Spinal cord (tissue), 10 donors: ENCODE results near the gene OLFM3. TPM values are rescaled to one million over a fixed set of nuclear protein-coding genes. Genes with fewer than 3 reads are reported as not detected.

Experiments used
- DNase-seq, 6 donors: peaks; one replicate each; pipeline versions ENCODE4 v3.0.0 to v3.0.0-alpha.2; 2013 to 2015; ENCODE audit warnings: low spot score in 6 of 6, low read depth in 4 of 6
- H3K27ac ChIP-seq: one replicate; pipeline ENCODE4 v1.5.1; 2013; ENCODE audit warnings: low read depth, low read length, control low read depth
- H3K27me3 ChIP-seq: one replicate; pipeline ENCODE4 v1.6.1; 2013; ENCODE audit warnings: low read length; ENCODE audit not compliant: control insufficient read depth, insufficient read depth
- H3K36me3 ChIP-seq: one replicate; pipeline ENCODE4 v1.6.1; 2013; ENCODE audit warnings: low read length; ENCODE audit not compliant: control insufficient read depth, insufficient read depth
- H3K4me1 ChIP-seq: one replicate; pipeline ENCODE4 v1.6.1; 2013; ENCODE audit warnings: low read length; ENCODE audit not compliant: control insufficient read depth, insufficient read depth
- H3K4me3 ChIP-seq: one replicate; pipeline ENCODE4 v1.5.1; 2013; ENCODE audit warnings: low read depth, low read length, control low read depth
- H3K9me3 ChIP-seq: one replicate; pipeline ENCODE4 v1.6.1; 2013; ENCODE audit warnings: low read length; ENCODE audit not compliant: control insufficient read depth, insufficient read depth
- WGBS: methylation state at CpG from one replicate; pipeline ENCODE4 v1.1.5; 2013; ENCODE audit warnings: missing lambda C conversion rate; ENCODE audit not compliant: insufficient coverage; 5-methylcytosine and 5-hydroxymethylcytosine counted together
- polyA plus RNA-seq, 2 donors: library from polyadenylated mRNA; unstranded; fragments of 120-200 nt; gene quantifications; one replicate each; pipeline ENCODE4 v1.2.1, GENCODE V29; 2013; ENCODE audit not compliant: insufficient read length in 2 of 2
- total RNA-seq, 2 donors: library from RNA; depleted of rRNA in 1 of 2; stranded (reverse); fragments of 120-200 nt in 1 of 2; fragments of >200 nt in 1 of 2; gene quantifications; one replicate each; pipeline versions ENCODE4 v1.2.3 to v1.2.4, GENCODE V29; 2013 to 2014
- donor health status: healthy.

Gene OLFM3
- total and polyA plus RNA-seq, 4 donors, result 11.1 to 62.9 (median 31.5) TPM

DNA sequence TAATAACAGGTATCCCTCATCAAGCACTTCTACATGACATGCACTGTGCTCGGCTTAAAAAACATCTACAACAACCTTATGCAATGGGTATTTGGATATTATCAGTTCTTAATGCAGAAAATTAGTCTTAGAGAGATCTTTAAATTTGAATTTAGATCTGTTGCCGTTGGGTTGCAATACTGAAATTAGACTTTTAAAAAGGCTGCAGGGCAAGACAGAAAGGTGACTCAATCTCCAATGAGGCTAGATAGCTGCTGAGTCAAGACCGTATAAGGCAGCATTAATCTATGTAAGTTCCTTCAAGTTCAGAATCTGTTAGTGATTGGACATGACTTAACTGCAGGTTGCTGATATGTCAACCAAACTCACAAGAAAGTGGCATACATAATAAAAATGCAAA lies 37.3 kb downstream of the OLFM3 start:
- no peak overlapping the region for H3K4me3 ChIP-seq
- 100% methylated on average over 2 of the region's 3 CpGs for WGBS

GRCh38 chr1:101957771-101958170 lies 39.0 kb downstream of the OLFM3 start:
- no peaks in the 10 kb centered on the region for H3K4me1 ChIP-seq
- H3K27me3 ChIP-seq, result no peaks in the 10 kb centered on the region
- DNase-seq, result peak in 1 of 6 donors; percentile 16
- H3K36me3 ChIP-seq, result no peaks in the 10 kb centered on the region
- no peak overlapping the region for H3K4me3 ChIP-seq
- H3K9me3 ChIP-seq, result no peaks in the 10 kb centered on the region
- H3K27ac ChIP-seq, result no peak overlapping the region

More for the DNA sequence above, 37.3 kb downstream of the OLFM3 start:
- H3K4me1 ChIP-seq, result no peaks in the 10 kb centered on the region
- H3K36me3 ChIP-seq, result no peaks in the 10 kb centered on the region
- no peak overlapping the region for H3K27ac ChIP-seq
- DNase-seq, result no peak
- H3K9me3 ChIP-seq, result no peaks in the 10 kb centered on the region
- H3K27me3 ChIP-seq, result no peaks in the 10 kb centered on the region

GRCh38 chr1:101953623-101954022 lies 43.1 kb downstream of the OLFM3 start:
- no peak overlapping the region for H3K27ac ChIP-seq
- no peaks in the 10 kb centered on the region for H3K4me1 ChIP-seq
- H3K4me3 ChIP-seq, result no peak overlapping the region
- H3K9me3 ChIP-seq, result no peaks in the 10 kb centered on the region
- no peaks in the 10 kb centered on the region for H3K36me3 ChIP-seq
- H3K27me3 ChIP-seq, result no peaks in the 10 kb centered on the region
- no CpG with 5 or more reads among the region's 1 CpG for WGBS
- no peak for DNase-seq

DNA sequence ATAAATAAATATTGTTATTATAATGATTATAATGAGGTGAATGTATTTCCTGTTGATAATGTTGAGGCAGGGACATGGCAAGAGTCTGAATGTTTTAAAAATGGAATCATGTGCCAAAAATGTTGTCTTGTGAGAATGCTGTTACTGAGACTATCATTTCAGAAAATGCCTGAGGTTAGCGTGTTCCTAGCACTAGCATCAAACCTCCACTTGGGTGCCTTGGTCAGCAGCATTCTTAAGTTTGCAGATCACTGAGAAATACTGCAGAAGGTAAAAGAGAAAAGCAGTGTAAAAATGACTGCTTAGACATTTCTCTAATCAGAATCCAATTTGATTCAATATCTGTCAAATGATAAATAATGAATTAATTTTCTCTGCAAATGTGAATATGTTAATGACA lies 50.8 kb downstream of the OLFM3 start:
- no peaks in the 10 kb centered on the region for H3K36me3 ChIP-seq
- H3K27me3 ChIP-seq, result no peaks in the 10 kb centered on the region
- 100% methylated on average over 1 of the region's 1 CpG for WGBS
- no peaks in the 10 kb centered on the region for H3K9me3 ChIP-seq
- no peak for DNase-seq
- H3K4me1 ChIP-seq, result no peaks in the 10 kb centered on the region
- H3K27ac ChIP-seq, result no peak overlapping the region
- no peak overlapping the region for H3K4me3 ChIP-seq

- 80% methylated on average over 1 of the region's 3 CpGs for WGBS
- DNase-seq, result no peak
- no peaks in the 10 kb centered on the region for H3K4me1 ChIP-seq
- no peaks in the 10 kb centered on the region for H3K36me3 ChIP-seq
- no peaks in the 10 kb centered on the region for H3K9me3 ChIP-seq
- H3K27ac ChIP-seq, result no peak overlapping the region
- no peaks in the 10 kb centered on the region for H3K27me3 ChIP-seq
- no peak overlapping the region for H3K4me3 ChIP-seq
Observed at GRCh38 chr1:101943237-101943636, 53.5 kb downstream of the OLFM3 start.

GRCh38 chr1:101942516-101943193 lies 54.1 kb downstream of the OLFM3 start:
- Histone ChIP-seq H3K36me3 (no peaks in the 10 kb centered on the region), H3K4me1 (no peaks in the 10 kb centered on the region), H3K27me3 (no peaks in the 10 kb centered on the region), H3K4me3 (no peak overlapping the region), H3K27ac (no peak overlapping the region), H3K9me3 (no peaks in the 10 kb centered on the region)
- no CpG with 5 or more reads among the region's 3 CpGs for WGBS
- DNase-seq, result no peak

- H3K4me1 ChIP-seq, result no peaks in the 10 kb centered on the region
- DNase-seq, result peak in 1 of 6 donors; percentile 41
- H3K4me3 ChIP-seq, result no peak overlapping the region
- no peak overlapping the region for H3K27ac ChIP-seq
- no peaks in the 10 kb centered on the region for H3K36me3 ChIP-seq
- no peaks in the 10 kb centered on the region for H3K9me3 ChIP-seq
- H3K27me3 ChIP-seq, result no peaks in the 10 kb centered on the region
- no CpG with 5 or more reads among the region's 1 CpG for WGBS
Observed at GRCh38 chr1:101938681-101939080, 58.0 kb downstream of the OLFM3 start.

DNA sequence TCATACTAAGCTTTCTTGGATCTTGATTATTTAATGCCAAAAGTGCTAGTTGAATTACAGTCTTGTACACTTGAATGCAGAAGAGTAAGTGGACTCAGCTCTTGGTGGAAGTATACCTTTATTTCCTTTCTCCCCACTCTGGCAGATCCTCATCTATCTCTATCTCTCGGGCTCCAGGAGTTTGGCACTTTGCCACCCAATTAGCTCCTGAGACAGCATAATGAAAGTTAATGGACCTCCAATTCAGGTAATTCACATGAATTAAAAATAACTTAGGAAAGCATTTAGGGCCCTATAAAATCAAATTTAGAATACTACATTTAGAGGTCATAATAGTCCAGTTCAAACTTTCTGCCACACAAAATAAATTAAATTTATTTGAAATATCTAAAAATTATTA lies 67.4 kb downstream of the OLFM3 start:
- no peak overlapping the region for H3K27ac ChIP-seq
- no peaks in the 10 kb centered on the region for H3K36me3 ChIP-seq
- no peak overlapping the region for H3K4me3 ChIP-seq
- H3K9me3 ChIP-seq, result no peaks in the 10 kb centered on the region
- no CpG with 5 or more reads among the region's 1 CpG for WGBS
- peak in 2 of 6 donors; percentile 14 to 76 for DNase-seq
- no peaks in the 10 kb centered on the region for H3K27me3 ChIP-seq
- H3K4me1 ChIP-seq, result no peaks in the 10 kb centered on the region

- no peak overlapping the region for H3K27ac ChIP-seq
- H3K4me1 ChIP-seq, result no peaks in the 10 kb centered on the region
- no peaks in the 10 kb centered on the region for H3K27me3 ChIP-seq
- H3K4me3 ChIP-seq, result no peak overlapping the region
- WGBS, result no CpG with 5 or more reads among the region's 1 CpG
- H3K9me3 ChIP-seq, result no peaks in the 10 kb centered on the region
- peak in 1 of 6 donors; percentile 39 for DNase-seq
- no peaks in the 10 kb centered on the region for H3K36me3 ChIP-seq
Observed at GRCh38 chr1:101928829-101929228, 67.9 kb downstream of the OLFM3 start.

DNA sequence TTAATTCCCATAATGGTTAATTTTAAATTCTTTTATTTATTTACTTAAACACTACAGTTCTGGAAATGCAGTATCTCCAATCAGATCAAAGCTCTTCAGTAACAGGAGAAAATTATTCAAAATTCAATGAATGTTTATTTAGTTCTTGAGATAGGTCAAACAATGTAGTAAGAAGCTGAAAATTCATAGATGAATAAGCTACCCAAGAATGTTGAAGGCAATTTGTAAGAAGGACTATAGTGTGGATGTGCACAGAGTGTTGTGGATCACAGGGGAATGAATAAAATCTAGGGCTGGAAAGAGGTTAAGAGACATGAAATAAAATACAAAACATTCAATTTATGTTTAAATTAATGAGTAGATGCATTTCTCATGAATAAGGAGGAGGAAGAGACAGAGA lies 72.0 kb downstream of the OLFM3 start:
- no peak overlapping the region for H3K4me3 ChIP-seq
- H3K27ac ChIP-seq, result no peak overlapping the region
- no peaks in the 10 kb centered on the region for H3K4me1 ChIP-seq
- H3K9me3 ChIP-seq, result no peaks in the 10 kb centered on the region
- no peak for DNase-seq
- H3K27me3 ChIP-seq, result no peaks in the 10 kb centered on the region
- H3K36me3 ChIP-seq, result no peaks in the 10 kb centered on the region
